GM18909 (cell line): ENCODE measurements around the gene IGLON5.

Experiments used
- ATAC-seq: cut with Tn5 transposase; IDR thresholded peaks from one replicate; pipeline ENCODE4 v1.9.1; 2021; ENCODE audit warnings: mild to moderate bottlenecking; ENCODE audit not compliant: unreplicated experiment, poor library complexity

The IGLON5 gene

DNA sequence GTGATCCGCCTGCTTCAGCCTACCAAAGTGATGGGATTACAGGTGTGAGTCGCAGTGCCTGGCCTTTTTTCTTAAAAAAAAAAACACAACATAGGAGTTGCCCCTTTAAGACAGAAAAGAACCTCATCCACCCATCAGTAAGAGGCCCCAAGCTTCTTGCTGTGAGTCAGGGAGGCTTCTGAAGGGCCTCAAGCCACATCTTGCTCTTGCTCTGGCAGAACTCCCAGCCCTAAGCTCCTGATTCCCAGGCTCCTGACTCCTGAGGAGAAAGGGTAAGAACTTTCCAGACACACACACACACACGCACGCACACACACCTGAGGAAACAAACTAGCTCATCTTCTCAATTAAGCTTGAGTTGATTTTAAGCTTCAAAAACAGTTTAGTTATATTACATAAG, 47.9 kb downstream of the IGLON5 start:
- ATAC-seq: no peak

- ATAC-seq: no peak
These were observed 49.8 kb downstream of the IGLON5 start for GRCh38 chr19:51361239-51361638.

GRCh38 chr19:51364200-51365106, 53.0 kb downstream of the IGLON5 start:
- no peak for ATAC-seq

DNA sequence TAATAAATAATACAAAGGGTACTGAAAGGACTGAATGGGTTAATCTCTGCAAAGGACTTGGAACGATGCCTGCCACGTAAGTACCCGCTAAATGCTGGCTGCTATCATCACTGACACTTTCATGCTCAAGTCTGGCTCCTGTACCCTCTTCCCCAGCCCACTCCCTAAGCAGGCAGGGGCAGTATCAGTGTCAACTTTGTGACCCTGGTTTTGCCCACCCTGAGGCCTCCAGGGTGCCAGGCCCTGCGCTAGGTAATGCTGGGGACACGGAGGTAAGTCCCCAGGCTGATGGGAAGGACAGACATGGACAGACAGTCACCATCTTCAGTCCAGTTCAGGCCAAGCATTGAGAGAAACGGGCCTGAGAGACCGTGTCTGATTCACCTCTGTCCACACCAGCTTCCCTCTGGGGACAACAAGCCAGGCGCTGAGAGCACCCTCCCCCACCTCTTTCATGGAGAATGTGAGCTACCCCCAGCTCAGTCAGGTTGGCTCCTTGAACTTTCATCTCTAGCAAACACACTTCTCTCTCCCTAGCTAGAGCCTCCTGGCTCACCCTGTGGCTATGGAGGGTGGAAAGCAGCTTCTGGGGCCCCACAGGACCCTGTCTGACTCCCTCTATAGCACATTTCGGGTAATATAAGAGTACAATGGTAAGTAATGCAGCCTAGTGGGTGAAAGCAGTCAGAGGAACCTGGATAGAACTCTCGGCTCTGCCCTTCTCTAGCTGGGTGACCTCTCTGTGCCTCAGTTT, 53.9 kb downstream of the IGLON5 start:
- ATAC-seq: no peak

DNA sequence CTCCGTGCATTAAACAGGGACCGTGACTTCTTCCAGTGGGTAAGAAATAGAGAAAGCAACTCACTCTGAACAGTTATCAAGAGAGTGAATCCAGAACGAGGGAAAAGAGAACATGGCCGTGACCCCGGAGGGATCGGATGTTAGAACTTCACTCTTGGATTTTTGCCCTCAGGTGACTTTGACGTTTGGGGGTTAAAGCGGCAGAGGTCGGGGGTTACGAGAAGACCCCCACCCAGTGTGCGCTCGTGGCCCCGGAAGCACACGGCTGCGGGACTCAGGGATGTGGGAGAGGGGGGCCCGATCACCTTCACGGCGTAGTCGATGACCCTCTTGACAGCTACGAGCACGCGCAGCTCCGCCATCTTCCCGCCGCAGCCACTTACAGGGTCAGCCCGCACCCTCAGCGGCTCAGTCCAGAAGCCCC, 54.5 kb downstream of the IGLON5 start, which contains the start of gene ETFB:
Gene ETFB, minus strand, starts transcription at position 424 of the 424 bp plus-strand sequence. Its CDS starts 62 bp downstream, at position 362.
- no peak for ATAC-seq

GRCh38 chr19:51366389-51367254, 55.2 kb downstream of the IGLON5 start:
- ATAC-seq: peak; percentile 53

DNA sequence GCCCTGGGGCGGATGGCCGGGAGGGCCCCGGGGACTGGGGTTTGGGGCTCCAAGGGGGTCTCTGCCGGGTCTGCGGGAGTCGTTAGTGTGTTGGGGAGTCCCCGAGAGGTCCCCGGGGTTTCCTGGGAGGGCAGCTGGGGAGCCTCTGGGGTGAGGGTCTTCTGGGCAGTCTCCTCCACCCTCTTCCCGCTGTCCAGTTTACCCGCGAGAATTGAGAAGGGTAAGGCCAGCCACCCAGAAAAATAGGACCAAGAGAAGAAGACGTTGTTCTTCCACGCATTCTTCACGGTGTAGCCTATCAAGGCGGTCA, 55.8 kb downstream of the IGLON5 start:
- ATAC-seq: no peak

GRCh38 chr19:51367565-51368365, 56.3 kb downstream of the IGLON5 start:
- peak; percentile 75 for ATAC-seq

DNA sequence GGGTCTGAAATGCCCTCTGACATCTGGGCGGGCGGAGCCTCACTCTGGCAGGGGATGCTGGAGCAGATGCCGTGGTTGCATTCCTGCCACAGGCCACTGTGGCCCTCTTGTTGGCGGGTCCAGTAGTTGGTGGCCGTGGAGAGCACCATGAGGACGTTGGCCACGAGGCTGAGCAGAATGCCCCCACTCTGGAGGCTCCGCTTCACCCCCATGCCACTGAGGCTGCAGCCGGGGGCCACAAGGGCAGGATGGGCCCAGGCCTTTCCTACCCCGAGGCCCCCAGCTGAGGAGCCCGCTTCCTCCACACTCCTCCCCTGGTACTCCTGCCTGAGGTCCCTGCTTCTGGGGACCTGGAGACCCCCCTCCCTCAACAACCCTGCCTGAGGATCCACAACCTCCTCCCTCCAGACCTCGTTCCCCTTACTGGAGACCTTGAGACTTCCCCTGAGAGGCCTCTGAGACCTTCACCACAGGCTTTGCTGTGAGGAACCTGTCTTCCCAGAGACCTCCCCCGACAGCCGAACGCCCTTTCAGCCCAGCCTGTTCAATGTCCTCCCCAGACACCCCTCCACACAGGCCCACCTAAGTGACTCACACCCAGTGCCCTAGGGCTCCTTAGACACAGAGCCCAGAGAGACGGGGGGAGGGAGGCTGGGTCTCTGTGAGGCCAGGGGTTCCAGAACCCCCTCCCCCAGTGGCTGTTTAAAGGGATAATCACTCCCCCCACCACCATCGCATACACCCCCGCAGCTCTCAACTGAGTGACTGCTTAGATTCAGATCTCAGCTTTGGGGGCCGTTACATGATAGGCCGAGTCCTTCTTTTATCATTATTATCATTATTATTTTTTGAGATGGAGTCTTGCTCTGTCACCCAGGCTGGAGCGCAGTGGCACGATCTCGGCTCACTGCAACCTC, 57.2 kb downstream of the IGLON5 start, which contains the start of gene CLDND2:
Gene CLDND2, minus strand, starts transcription at position 638 of the 917 bp plus-strand sequence. Its CDS starts 426 bp downstream, at position 212.
- no peak for ATAC-seq

- ATAC-seq: no peak
These were observed 58.8 kb downstream of the IGLON5 start for GRCh38 chr19:51370230-51370629.

GRCh38 chr19:51371186-51371690, 59.8 kb downstream of the IGLON5 start:
- no peak for ATAC-seq

- no peak for ATAC-seq
These were observed 60.7 kb downstream of the IGLON5 start for GRCh38 chr19:51372021-51372648.

DNA sequence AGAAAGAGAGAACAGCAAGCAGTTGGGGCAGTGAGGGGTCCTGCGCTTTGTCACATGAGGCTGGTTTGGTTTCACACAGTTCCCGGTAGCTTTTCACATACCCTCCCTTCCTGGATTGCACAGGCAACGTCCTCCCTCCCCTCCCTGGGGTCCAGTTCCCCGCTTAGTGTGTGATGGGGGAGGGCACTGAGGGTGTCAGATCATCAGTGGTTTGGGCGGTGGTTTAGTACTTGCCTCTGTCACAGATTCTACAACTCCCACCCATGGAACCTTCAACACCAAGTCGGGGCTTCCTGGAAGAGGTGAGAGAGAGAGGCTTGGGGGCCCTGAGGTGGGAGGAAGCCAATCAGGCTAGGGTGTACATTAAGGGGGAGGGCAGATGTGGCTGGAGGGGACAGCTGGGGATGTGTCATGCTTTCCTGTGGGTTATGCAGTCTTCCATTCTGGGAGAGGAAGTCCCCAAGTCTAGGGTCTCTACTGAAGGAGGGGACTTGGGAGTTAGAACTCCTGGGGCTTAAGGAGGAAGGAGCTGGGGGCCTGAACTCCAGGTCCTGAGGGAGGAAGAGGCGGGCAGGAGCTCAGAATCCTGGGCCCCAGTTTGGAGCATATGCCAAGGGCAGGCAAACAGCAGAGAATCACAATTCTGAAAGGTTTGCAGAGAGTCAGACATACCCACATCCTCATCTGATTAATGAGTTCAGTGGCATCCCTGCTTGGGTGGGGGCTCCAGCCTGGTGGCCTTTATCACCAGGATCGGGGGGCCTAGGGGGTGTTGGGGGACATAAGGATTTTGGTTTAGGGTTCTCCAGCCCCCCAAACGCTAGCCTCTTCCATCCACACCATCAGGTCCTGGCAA, 61.4 kb downstream of the IGLON5 start, which contains the start of gene NKG7:
Gene NKG7, minus strand, starts transcription at position 6 of the 856 bp plus-strand sequence. CDS start 119 bp downstream, outside the sequence.
- ATAC-seq: no peak

GRCh38 chr19:51375504-51376221, 64.2 kb downstream of the IGLON5 start:
- ATAC-seq: no peak

GRCh38 chr19:51377422-51377821, 66.0 kb downstream of the IGLON5 start:
- no peak for ATAC-seq

DNA sequence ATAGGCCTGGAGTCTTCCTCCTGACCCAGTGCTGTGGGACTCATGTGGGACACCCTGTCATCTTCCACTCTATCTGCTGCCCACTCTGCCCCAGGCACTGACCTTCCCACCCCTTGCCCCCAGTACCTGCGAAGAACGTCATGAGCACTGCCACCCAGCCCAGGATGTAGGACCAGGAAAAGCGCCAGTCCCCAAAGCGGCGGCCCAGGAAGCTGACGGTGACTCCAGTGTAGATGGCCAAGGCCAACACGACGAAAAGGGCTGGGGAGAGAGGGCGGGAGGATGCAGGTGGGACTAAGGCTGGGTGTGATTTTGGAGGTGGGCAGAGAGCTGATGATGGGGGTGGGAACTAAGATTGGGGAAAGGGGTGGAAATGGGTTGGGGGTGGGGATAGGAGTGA, 68.9 kb downstream of the IGLON5 start:
- no peak for ATAC-seq
